IPS-11a (cell line): Measurements from ENCODE around the gene GPR132.
"Not testable (repeated sequence)": the region's sequence is repeated elsewhere in the genome, so short reads cannot be mapped to it uniquely, and the experiment has no call there.

ENCODE experiments used
- H3K4me3 ChIP-seq: one replicate; pipeline ENCODE4 v1.5.1; 2013; ENCODE audit warnings: low read depth, low read length, control low read depth

GPR132 gene

GRCh38 chr14:105091517-105092170 is 26.4 kb upstream of the GPR132 start:
- H3K4me3 ChIP-seq, result no peak overlapping the region

GRCh38 chr14:105091054-105091516 is 25.9 kb upstream of the GPR132 start:
- no peak overlapping the region for H3K4me3 ChIP-seq

- no peak overlapping the region for H3K4me3 ChIP-seq
Observed at GRCh38 chr14:105090493-105091053, 25.3 kb upstream of the GPR132 start.

- no peak overlapping the region for H3K4me3 ChIP-seq
Observed at GRCh38 chr14:105089746-105090492, 24.7 kb upstream of the GPR132 start.

GRCh38 chr14:105088812-105089745 is 23.8 kb upstream of the GPR132 start:
- no peak overlapping the region for H3K4me3 ChIP-seq

- no peak overlapping the region for H3K4me3 ChIP-seq
Observed at GRCh38 chr14:105087963-105088811, 23.0 kb upstream of the GPR132 start.

- peak overlapping the region; percentile 28 for H3K4me3 ChIP-seq
Observed at GRCh38 chr14:105087308-105087962, 22.2 kb upstream of the GPR132 start.

GRCh38 chr14:105086833-105087307 is 21.6 kb upstream of the GPR132 start:
- H3K4me3 ChIP-seq, result peak overlapping the region; percentile 28

GRCh38 chr14:105085766-105086165 is 20.5 kb upstream of the GPR132 start:
- H3K4me3 ChIP-seq, result no peak overlapping the region

GRCh38 chr14:105084741-105085571 is 19.7 kb upstream of the GPR132 start:
- no peak overlapping the region for H3K4me3 ChIP-seq

- H3K4me3 ChIP-seq, result no peak overlapping the region
Observed at GRCh38 chr14:105083926-105084685, 18.9 kb upstream of the GPR132 start.

GRCh38 chr14:105082703-105083102 is 17.5 kb upstream of the GPR132 start:
- H3K4me3 ChIP-seq, result no peak overlapping the region

- H3K4me3 ChIP-seq, result not testable (repeated sequence)
Observed at GRCh38 chr14:105081473-105081872, 16.2 kb upstream of the GPR132 start.

GRCh38 chr14:105080161-105080560 is 14.9 kb upstream of the GPR132 start:
- H3K4me3 ChIP-seq, result no peak overlapping the region

- H3K4me3 ChIP-seq, result no peak overlapping the region
Observed at GRCh38 chr14:105078294-105078693, 13.1 kb upstream of the GPR132 start.

- H3K4me3 ChIP-seq, result no peak overlapping the region
Observed at GRCh38 chr14:105077649-105077995, 12.4 kb upstream of the GPR132 start.

GRCh38 chr14:105076805-105077648 is 11.8 kb upstream of the GPR132 start:
- no peak overlapping the region for H3K4me3 ChIP-seq
